Esophagus muscularis mucosa (tissue), 4 donors: ENCODE measurements around the gene CXXC5. TPM values are rescaled to one million over a fixed set of nuclear protein-coding genes. Genes with fewer than 3 reads are reported as not detected.

Experiments used
- DNase-seq: peaks from one replicate; pipeline ENCODE4 v3.0.0-alpha.2; 2017; ENCODE audit errors: extremely low spot score
- H3K27ac ChIP-seq, 4 donors: fragments of 200-600 bp; sonication (generic); replicated peaks in 1 of 4; 1 replicate in 3 of 4; 2 replicates in 1 of 4; pipeline ENCODE4 v1.5.1; 2016 to 2019; ENCODE audit warnings: mild to moderate bottlenecking in 1 of 4
- H3K27me3 ChIP-seq, 4 donors: fragments of 200-600 bp; sonication (generic); one replicate each; pipeline versions ENCODE4 v1.5.1 to v1.6.0; 2016 to 2019
- H3K36me3 ChIP-seq, 4 donors: fragments of 200-600 bp; sonication (generic); one replicate each; pipeline ENCODE4 v1.5.1; 2016 to 2019
- H3K4me1 ChIP-seq, 4 donors: fragments of 200-600 bp; sonication (generic); one replicate each; pipeline ENCODE4 v1.5.1; 2016 to 2019
- H3K4me3 ChIP-seq, 4 donors: fragments of 200-600 bp; sonication (generic); 1 replicate in 2 of 4; 2 replicates in 2 of 4; pipeline ENCODE4 v1.5.1; 2016 to 2019; ENCODE audit warnings: mild to moderate bottlenecking in 4 of 4, moderate library complexity in 1 of 4
- H3K9me3 ChIP-seq, 4 donors: fragments of 200-600 bp; sonication (generic); 1 replicate in 3 of 4; 2 replicates in 1 of 4; pipeline ENCODE4 v1.5.1; 2016 to 2019
- EP300 ChIP-seq: sonication (generic); formaldehyde crosslinking; IDR thresholded peaks from one replicate; pipeline ENCODE4 v1.6.1; 2017; ENCODE audit warnings: antibody characterized with exemption
- POLR2A ChIP-seq: fragments of 450-650 bp; IDR thresholded peaks from one replicate; pipeline ENCODE4 v1.6.1; 2017; ENCODE audit warnings: antibody characterized with exemption, moderate library complexity, mild to moderate bottlenecking, low read depth
- POLR2AphosphoS5 ChIP-seq, 2 donors: sonication (generic); formaldehyde crosslinking; IDR thresholded peaks; one replicate each; pipeline ENCODE4 v1.6.1; 2017; ENCODE audit warnings: antibody characterized with exemption in 2 of 2
- WGBS: methylation state at CpG from one replicate; pipeline ENCODE4 v1.1.5; 2018; 5-methylcytosine and 5-hydroxymethylcytosine counted together
- intact Hi-C: fragments of 100-400 bp; cut with DNase I; formaldehyde crosslinking; loops from one replicate; pipeline ENCODE4 v1.15.1; 2023
- total RNA-seq, 4 donors: library from RNA; depleted of rRNA; stranded (reverse); fragments of >200 nt; gene quantifications; one replicate each; pipeline versions ENCODE4 v1.1.0 to v1.2.1, GENCODE V29; 2016
- TF ChIP-seq, protein P1 (sequence below), 3 experiments: fragments of 200-600 bp in 2 of 3; fragments of 450-650 bp in 1 of 3; sonication (generic) in 2 of 3; IDR thresholded peaks; one replicate each; pipeline ENCODE4 v1.5.1; 2017 to 2019; ENCODE audit warnings: antibody characterized with exemption in 3 of 3, mild to moderate bottlenecking in 2 of 3, moderate library complexity in 1 of 3

Gene CXXC5
- total RNA-seq, 4 donors from 2014 or later: 22.0 to 32.4 (median 27.8) TPM

DNA sequence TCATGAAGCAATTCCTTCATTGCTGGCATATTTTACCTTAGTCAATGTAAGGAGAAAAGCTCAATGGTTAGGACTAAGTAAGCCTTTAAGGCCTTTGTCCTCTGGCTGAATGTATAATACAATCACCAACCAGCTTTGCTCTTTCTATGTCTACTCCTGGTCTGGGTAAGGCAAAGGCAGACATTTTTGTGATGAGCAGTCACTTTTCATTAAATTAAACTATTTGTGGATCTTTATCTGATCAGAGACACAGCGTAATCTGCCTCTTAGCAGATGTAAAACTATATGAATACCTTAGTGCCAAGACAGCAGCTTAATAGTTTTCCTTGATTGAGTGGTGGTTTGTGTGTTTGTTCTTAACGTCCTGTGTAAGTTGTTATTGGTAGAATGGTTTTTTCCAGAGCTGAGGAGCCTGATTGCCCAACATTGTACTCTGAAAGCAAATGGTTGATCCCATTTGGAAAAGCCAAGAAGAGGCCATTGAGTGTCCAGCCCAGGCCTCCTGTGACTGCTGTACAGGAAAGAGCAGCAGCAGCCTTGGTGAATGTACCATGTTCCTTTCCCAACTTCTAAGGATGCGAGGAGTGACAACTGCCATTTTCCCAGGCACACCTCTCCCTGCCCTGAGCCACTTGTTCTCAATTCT lies 16.5 kb upstream of the CXXC5 start:
- no peaks in the 10 kb centered on the region for H3K27me3 ChIP-seq
- no peak overlapping the region for H3K4me3 ChIP-seq
- peaks cover 15 to 30% (median 29%) of the 10 kb centered on the region in 4 donors for H3K4me1 ChIP-seq
- no peak overlapping the region for H3K27ac ChIP-seq
- H3K9me3 ChIP-seq: no peaks in the 10 kb centered on the region
- H3K36me3 ChIP-seq: peaks cover 7 to 49% (median 26%) of the 10 kb centered on the region in 4 donors
- WGBS: 72% methylated on average over 3 of the region's 3 CpGs
- DNase-seq: no peak
- TF ChIP-seq POLR2AphosphoS5 (IDR thresholded peaks at IDR 0.05) (no peak), POLR2A (no peak), EP300 (no peak)
- TF ChIP-seq, protein P1, sequence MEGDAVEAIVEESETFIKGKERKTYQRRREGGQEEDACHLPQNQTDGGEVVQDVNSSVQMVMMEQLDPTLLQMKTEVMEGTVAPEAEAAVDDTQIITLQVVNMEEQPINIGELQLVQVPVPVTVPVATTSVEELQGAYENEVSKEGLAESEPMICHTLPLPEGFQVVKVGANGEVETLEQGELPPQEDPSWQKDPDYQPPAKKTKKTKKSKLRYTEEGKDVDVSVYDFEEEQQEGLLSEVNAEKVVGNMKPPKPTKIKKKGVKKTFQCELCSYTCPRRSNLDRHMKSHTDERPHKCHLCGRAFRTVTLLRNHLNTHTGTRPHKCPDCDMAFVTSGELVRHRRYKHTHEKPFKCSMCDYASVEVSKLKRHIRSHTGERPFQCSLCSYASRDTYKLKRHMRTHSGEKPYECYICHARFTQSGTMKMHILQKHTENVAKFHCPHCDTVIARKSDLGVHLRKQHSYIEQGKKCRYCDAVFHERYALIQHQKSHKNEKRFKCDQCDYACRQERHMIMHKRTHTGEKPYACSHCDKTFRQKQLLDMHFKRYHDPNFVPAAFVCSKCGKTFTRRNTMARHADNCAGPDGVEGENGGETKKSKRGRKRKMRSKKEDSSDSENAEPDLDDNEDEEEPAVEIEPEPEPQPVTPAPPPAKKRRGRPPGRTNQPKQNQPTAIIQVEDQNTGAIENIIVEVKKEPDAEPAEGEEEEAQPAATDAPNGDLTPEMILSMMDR (IDR thresholded peaks at IDR 0.05): no peak
- intact Hi-C loops: no loop called here

DNA sequence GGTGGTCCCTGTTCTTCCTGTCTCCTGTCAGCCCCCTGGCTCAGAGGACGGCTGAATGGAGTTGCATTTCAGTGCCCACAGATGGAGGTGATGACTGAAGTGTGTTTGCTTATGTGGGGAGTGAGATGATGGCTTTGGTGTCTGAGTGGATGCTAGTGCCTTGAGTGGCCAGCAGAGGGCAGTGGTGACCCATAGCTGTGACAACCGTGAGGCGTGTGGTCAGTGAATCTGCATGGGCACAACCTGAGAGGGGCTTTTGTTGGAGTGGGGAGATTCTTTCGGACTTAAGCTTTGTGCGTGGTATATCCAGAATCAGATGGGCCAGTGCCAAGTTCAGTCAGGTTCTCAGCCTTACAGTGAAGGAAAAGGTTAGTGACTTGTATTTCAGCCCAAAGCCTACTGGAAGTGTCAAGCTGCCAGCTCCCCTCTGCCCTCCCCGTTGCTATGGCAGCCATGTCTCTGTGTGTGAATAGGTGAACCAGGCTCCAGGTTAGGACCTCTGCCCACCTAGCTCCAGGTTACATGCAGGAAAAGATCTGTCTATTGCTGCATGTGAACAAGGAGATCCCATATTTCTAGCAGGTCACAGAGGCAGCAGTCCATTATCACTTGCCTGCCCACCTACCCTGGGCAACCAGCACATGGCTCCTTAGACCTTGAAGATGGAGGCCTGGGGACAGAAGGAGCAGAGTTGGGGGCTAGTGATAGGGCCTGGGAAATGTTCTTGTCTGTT lies 14.7 kb upstream of the CXXC5 start:
- peaks cover 0 to 31% (median 10%) of the 10 kb centered on the region in 4 donors for H3K36me3 ChIP-seq
- TF ChIP-seq, protein P1 (IDR thresholded peaks at IDR 0.05): peak; percentile 94 to 99 (median 97)
- no peak for TF ChIP-seq EP300
- TF ChIP-seq POLR2AphosphoS5 (IDR thresholded peaks at IDR 0.05): peak; percentile 31 to 50
- no peak for TF ChIP-seq POLR2A
- intact Hi-C loops: loop anchor here (1.0 kb wide), 1 partner anchor 132 kb away; no protein-coding TSS in a partner anchor
- peaks cover 30 to 48% (median 47%) of the 10 kb centered on the region in 4 donors for H3K4me1 ChIP-seq
- peak; percentile 92 for DNase-seq
- no peak overlapping the region for H3K27ac ChIP-seq
- no peaks in the 10 kb centered on the region for H3K9me3 ChIP-seq
- no peaks in the 10 kb centered on the region for H3K27me3 ChIP-seq
- H3K4me3 ChIP-seq: no peak overlapping the region
- 10% methylated on average over 6 of the region's 6 CpGs for WGBS

DNA sequence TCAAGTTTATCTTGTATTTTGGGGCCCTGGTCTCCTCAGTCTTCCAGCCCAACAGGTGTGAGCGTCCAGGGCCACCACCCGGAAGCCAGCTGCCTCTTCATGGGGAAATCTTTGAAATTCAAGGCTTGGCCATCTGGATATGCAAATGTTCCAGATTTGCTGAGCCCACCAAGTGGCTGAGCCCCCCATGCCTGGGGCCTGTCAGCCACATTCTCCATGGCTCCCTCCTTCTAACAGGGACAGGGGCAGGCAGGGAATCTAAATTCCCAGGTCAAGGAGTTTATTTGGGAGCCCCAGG lies 14.2 kb upstream of the CXXC5 start:
- no peaks in the 10 kb centered on the region for H3K27me3 ChIP-seq
- H3K4me1 ChIP-seq: peaks cover 36 to 52% (median 51%) of the 10 kb centered on the region in 4 donors
- no peaks in the 10 kb centered on the region for H3K9me3 ChIP-seq
- H3K27ac ChIP-seq: no peak overlapping the region
- WGBS: 93% methylated on average over 2 of the region's 2 CpGs
- no peak for TF ChIP-seq POLR2A
- TF ChIP-seq, protein P1 (IDR thresholded peaks at IDR 0.05): no peak
- TF ChIP-seq EP300: no peak
- intact Hi-C loops: loop anchor here (1.0 kb wide), 1 partner anchor 131 kb away; no protein-coding TSS in a partner anchor
- no peak overlapping the region for H3K4me3 ChIP-seq
- peaks cover 0 to 26% (median 9%) of the 10 kb centered on the region in 4 donors for H3K36me3 ChIP-seq
- DNase-seq: no peak

DNA sequence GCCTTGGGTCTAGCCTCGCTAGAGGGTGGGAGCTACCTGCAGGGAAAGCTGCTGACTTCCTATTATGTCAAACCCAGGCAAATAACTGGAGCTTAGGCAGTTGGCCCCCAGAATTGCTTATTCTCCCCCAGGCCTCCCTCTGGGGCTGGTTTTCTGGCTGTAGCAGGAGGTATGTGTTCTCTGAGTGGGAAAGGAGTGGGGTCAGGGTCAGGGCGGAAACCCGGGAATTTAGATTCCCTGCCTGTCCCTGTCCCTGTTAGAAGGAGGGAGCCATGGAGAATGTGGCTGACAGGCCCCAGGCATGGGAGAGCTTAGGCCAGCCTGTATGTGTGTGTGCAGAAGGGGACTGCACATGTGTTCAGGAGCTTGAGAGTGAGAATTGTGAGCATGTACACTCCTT lies 13.6 kb upstream of the CXXC5 start:
- intact Hi-C loops: loop anchor here (1.0 kb wide), 1 partner anchor 131 kb away; no protein-coding TSS in a partner anchor
- no peak overlapping the region for H3K4me3 ChIP-seq
- TF ChIP-seq EP300 (no peak), POLR2AphosphoS5 (IDR thresholded peaks at IDR 0.05) (no peak), POLR2A (no peak)
- TF ChIP-seq, protein P1 (IDR thresholded peaks at IDR 0.05): no peak
- H3K36me3 ChIP-seq: peaks cover 0 to 22% (median 6%) of the 10 kb centered on the region in 4 donors
- no peaks in the 10 kb centered on the region for H3K27me3 ChIP-seq
- H3K9me3 ChIP-seq: no peaks in the 10 kb centered on the region
- peaks cover 40 to 55% (median 48%) of the 10 kb centered on the region in 4 donors for H3K4me1 ChIP-seq
- 89% methylated on average over 3 of the region's 3 CpGs for whole genome bisulfite sequencing
- DNase-seq: no peak
- H3K27ac ChIP-seq: no peak overlapping the region
